GM21390 (cell line): ENCODE results near the gene LRRC8B.

Source experiments
- ATAC-seq: cut with Tn5 transposase; IDR thresholded peaks from one replicate; pipeline ENCODE4 v1.9.1; 2021; ENCODE audit not compliant: unreplicated experiment

LRRC8B gene

DNA sequence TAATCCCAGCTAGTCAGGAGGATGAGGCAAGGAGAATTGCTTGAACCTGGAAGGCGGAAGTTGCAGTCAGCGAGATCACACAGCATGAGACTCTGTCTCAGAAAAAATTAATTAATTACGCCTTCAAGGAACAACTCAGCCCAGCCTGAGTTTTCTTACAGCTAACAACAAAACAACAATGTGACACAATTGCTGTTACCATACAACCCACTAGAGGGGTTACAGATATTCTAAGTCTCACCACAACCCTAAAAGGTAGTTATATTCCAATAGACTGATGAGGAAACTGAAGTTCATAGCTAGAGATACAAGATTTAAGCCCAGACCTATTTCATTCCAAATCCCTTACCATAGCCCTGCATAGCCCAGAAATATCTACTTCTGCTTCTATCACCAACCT, 105.4 kb downstream of the LRRC8B start:
- ATAC-seq = no peak

DNA sequence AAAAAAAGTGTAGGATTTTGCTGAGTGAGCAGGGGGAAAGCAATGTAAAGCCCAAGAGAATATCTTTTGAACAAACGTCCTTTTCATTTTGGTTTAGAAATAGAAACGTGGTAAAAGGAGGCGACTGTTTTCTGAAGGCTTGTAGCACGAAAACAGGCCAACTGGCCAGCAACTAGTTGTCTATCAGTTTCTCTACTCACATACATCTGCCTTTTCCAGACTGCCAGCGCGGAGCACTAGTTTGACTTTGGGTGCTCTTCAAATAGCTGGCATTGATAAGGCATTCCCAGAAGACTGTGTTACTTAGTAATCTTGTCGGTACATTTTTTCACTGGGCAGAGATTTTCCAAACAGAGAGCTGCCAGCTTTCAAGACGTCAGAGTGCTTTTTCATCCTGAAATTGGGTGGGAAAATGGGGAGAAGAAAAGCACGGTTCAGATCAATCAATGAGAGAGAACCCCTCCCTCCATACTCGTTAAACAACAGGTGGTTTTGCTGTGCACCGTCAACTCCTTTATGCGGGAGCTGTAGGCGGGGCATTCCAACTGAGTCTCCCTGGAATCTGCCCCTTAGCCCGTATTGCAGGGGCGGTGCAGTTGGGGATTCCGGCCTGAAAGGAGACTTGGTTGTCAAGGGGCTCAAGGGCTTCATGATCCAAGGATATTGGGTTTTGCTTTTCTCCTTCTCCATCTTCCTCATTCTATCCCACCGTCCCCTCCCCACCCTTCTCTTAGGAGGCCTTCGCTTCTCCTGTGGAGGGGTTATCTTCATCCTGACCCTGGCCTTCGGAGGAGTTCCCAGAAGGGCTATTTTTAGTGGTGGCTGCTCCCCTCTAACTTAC, 107.4 kb downstream of the LRRC8B start:
- no peak for ATAC-seq

DNA sequence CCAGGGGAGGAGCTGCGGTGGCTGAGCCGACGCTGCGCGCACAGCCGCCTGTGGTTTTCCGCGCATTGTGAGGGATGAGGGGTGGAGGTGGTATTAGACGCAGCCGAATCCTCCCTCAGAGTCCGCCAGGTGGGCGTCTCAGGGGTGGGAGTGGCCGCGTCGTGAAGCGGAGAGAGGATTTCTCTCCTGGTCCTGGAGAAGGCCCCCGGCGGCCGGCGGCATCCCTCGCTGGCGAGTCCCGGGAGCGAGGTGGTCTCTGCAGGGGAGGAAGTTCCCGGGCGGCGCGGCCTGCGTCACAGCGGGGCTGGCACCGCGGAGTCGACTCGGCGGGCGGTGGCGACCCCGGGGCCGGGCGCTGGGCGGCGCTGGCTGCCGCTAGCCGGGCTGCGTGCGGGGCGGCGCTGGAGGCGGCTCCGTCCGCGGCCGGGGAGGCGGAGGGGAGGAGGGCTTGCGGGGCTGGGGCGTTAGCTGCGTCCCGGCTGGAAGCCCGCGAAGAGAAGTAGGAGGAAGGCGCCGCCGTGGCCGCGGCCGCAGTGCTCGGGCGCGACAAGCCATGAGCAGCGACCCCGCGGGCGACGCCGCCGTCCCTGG, 108.1 kb downstream of the LRRC8B start, which contains the start of gene LRRC8C:
Gene LRRC8C, plus strand, starts transcription at position 464 of the 591 bp plus-strand sequence. CDS start 53,354 bp downstream, outside the sequence.
- peak; percentile 82 for ATAC-seq

DNA sequence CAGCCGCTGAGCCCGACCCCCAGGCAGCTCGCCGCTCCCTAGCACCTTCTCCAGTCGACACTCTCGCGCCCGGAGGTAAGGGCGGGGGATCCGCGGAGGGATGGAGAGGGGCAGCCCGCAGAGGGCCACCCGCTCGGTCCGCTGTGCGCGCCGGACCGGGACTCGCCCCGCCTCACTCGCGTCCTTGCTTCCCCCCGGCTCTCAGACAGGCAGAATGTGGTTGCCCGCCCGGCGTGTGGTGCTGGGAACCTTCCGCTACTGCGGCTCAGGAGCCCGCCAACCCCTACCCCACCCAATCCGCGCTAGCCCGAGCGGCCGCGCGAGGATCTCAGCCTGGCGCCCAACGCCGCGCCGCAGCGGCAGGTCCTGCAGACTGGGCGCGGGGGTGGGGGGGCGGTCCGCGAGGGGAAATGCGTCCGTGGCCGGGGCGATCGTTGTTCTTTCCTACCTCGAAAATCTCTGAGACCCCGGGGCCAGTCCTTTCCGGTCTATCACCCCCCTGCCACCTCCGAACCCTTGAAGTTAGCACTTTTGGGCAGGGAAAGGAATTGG, 108.7 kb downstream of the LRRC8B start:
- ATAC-seq = peak; percentile 47

DNA sequence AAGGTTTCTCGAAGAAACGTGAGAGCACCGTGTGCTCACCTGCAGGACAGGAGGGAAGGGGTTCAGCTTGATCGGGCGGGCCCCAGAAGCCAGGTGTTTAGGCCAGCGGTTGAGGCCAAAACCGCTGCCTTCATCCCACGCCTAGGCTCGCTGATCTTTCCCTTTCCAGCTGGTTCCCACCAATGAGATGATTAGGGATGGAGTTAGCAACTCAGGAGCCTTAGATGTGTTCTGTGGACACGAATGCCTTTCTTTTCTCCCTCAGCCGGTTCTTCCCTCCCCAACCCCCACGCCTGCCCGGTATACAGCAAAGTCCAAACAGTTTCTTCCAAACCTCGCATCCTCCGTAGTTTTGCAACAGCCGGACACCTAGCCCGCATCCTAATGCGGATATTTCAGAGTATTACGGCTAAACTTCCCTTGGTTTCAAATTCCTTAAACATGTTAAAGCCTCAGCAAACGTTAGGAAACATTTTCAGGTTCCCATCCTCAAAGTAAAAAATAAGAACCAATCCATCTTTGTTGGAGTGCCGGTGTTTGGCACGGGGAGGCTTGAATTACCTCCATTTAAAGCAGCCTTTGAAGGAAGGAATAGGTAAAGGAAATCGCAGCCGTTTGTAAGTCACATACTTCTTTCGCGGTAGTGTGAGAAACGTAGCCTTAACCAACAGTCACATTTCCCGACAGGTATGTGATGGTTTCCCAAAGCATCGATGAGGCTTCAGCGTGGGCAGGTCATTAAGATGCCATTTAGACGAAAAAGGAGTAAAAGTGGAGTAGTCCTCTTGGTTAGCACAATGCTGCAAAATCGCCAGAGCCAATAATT, 109.4 kb downstream of the LRRC8B start:
- no peak for ATAC-seq

DNA sequence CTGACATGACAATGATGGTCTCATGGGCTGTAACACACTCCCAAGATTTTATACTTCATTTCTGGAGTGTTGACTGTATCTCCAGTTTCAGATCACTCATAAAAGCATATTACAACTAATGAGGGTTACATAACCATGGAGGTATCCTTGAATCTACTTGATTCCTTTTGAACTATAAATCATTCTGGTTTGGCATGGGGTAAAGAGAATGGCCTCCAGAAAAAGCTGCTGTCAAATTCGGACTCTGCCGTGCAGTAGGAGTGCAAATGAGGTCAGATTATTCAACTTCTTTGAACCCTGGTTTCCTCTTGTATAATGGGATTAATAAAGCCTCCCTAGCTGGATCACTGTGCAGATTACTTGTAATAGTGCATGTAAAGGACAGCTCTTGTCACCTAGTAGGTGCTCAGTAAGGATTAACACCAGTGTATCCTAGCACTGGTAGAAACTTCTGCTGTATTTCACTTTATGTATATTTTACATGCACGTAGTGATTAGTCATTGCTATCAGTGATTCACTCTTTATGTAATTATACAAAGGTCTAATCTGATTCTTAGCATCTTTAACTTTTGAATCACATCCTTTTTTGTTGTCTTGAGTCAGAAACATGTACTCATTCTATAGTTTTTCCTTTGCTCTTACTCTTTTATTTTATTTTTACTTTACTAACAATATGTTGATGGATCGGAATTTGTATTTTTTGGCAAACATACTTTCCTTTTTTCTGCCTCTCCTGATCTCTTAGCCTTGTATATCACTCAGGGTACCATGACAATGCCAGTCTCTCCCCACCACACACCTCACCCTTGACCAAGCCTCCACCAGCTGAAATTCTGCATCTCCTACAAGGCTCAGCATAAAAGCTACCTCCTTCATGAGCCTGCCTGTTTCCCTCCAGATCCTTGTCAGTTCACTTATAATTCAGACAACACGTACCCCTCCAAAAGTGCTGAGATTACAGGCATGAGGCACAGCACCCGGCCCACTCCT, 111.5 kb downstream of the LRRC8B start:
- ATAC-seq = no peak

DNA sequence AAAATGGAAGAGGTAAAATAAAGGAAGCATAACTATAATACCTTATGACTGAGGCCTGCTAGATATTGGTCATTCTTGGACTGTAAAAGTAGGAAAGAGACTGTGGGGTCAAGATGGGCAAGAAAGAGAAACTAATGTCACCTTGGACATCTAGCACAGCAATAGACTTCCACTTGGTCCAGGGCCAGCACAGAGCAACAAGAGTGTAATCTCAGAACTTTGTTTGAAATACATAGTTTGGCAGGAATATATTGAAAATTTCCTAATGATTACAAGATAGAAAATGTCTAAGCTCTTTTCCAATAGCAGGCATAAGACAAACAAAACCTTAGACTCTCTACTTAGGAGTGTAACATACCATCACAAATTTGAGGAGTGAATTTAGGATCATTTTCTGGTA, 112.9 kb downstream of the LRRC8B start:
- no peak for ATAC-seq

DNA sequence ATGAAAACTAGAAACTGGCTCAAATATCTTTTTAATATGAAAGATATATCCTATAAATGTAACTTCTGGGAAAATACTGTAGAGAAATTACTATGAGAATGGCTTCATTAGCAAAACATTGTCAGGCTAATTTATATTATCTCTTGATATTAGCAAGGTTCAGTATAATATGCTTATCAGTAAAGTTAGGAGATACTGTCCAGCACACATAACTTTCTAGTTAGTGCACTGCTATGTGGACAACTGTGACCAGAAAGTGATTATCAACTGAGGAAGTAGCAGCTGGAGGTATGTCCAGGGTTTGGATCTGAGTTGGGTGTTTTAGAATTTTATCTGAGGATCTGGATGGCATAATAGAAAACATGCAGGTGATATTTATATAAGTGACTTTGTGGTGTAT, 115.8 kb downstream of the LRRC8B start:
- ATAC-seq = no peak

DNA sequence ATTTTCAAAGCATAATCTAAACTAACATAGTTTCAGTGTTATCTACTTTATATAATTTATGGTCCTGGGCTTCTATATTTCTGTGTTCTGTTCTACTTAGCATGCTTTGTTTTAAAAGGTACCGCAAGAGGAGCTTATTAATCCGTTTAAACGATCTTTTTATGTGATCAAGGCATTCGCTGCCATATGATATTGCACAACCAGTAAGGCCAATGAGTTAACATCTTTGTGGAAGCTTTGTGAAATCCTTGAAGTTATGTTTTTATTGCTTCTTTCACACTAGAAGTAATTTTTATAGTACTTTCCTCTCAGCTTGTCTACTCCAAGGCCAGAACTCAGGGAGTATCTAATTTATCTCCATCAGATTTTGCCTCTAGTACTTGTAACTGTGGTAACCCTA, 117.2 kb downstream of the LRRC8B start:
- no peak for ATAC-seq

DNA sequence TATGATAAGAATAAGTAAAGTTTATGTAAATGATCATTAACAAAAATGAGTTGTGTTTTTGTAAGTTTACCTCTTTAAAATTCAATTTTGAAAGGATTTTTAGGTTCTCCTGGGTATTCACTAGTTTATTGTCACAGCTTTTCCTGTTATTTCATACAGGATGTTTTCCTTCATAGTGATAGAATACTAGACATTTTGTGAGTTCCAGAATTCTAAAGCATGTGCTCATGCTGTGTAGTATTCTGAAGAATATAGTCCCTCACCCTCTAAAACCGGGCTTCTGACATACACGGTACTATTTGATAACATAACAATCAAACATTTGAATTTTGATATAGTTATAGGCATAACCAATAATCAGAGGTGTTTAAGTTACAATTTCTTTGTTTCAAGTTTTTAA, 118.9 kb downstream of the LRRC8B start:
- no peak for ATAC-seq

DNA sequence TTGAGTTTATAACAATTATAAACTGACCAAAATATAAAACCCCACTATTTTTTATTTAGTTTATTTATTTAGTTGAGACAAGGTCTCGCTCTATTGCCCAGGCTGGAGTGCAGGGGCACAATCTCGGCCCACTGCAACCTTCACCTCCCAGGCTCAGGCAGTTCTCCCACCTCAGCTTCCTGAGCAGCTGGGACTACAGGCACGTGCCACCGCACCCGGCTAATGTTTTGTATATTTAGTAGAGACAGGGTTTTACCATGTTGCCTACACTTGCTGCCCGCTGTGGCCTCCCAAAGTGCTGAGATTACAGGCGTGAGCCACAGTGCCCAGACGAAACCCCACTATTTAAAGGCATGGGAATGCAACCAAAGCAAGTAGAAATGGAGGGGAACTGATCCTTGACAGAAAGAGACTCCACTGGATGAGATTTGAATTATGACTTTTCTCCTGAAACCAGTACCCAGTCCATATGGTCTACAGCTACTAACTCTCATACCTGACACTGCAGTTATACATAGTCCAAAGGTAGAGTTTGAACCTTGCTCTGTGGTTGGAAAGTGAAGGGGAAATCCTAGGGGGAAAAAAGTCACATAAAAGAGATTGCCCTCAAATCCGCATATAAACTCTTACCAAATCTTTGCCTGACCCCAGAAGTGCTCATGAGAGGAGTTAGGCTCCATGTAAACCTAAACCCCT, 119.6 kb downstream of the LRRC8B start:
- ATAC-seq = no peak

DNA sequence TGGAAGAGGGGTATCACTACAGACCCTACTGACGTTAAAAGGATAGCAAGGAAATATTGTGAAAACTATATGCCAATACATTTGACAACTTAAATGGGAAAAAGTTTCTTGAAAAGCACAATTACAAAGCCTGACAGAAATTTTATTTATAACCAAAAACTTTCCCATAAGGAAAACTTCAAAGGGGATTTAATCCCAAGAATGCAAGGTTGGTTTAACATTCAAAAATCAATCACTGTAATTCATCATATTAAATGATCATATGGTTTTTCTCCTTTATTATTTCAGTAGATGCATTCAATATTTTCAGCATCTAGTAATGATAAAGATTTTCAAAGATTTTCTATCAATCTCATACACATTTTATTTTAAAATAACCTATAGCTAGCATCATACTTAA, 121.6 kb downstream of the LRRC8B start:
- no peak for ATAC-seq
